IMR-90 (cell line): Measurements from ENCODE around the gene PARVB.

Experiments
- BHLHE40 ChIP-seq: fragments of 150-350 bp; IDR thresholded peaks from 2 replicates; pipeline ENCODE4 v1.6.1; 2016; ENCODE audit warnings: mild to moderate bottlenecking, low read depth, low read length
- CEBPB ChIP-seq: IDR thresholded peaks from 2 replicates; pipeline ENCODE4 v1.6.1; 2012; ENCODE audit warnings: low read depth, low read length, improper control_type of control experiment
- CTCF ChIP-seq: conservative IDR thresholded peaks from 2 replicates; pipeline ENCODE4 v1.5.1; 2012; ENCODE audit warnings: mild to moderate bottlenecking, low read depth, low read length, improper control_type of control experiment
- MXI1 ChIP-seq: IDR thresholded peaks from 2 replicates; pipeline ENCODE4 v1.6.1; 2012; ENCODE audit warnings: low read depth, mild to moderate bottlenecking, low read length, moderate library complexity, borderline replicate concordance
- POLR2A ChIP-seq: IDR thresholded peaks from 2 replicates; pipeline ENCODE4 v1.6.1; 2012; ENCODE audit warnings: mild to moderate bottlenecking, low read depth, low read length
- RFX5 ChIP-seq: IDR thresholded peaks from 2 replicates; pipeline ENCODE4 v1.8.0; 2012; ENCODE audit warnings: low read depth, mild to moderate bottlenecking, low read length, moderate library complexity
- SMC3 ChIP-seq: fragments of 150-350 bp; IDR thresholded peaks from 2 replicates; pipeline ENCODE4 v1.6.1; 2016; ENCODE audit warnings: low read depth, mild to moderate bottlenecking, antibody characterized with exemption, low read length, moderate library complexity
- USF2 ChIP-seq: fragments of 150-350 bp; IDR thresholded peaks from 2 replicates; pipeline ENCODE4 v1.6.1; 2017; ENCODE audit warnings: mild to moderate bottlenecking, antibody characterized with exemption, low read length, low read depth

GRCh38 chr22:44086271-44087088 is 62.4 kb downstream of the PARVB start:
- TF ChIP-seq POLR2A (no peak), CTCF (no peak), MXI1 (no peak), USF2 (no peak), SMC3 (no peak), BHLHE40 (no peak), RFX5 (no peak), CEBPB (no peak)
